BJ (cell line): ENCODE results near the gene STEAP1. TPM values are rescaled to one million over a fixed set of nuclear protein-coding genes. Genes with fewer than 3 reads are reported as not detected.

ENCODE experiments used
- CTCF ChIA-PET: fragments of 350-600 bp; formaldehyde crosslinking; extraction: SDS; loops from one replicate; lab custom pipeline; 2021; ENCODE audit warnings: antibody characterized with exemption, inconsistent platforms; lab: Yijun Ruan, JAX
- POLR2A ChIA-PET: fragments of 300-600 bp; sonication (Branson Sonifier 250); formaldehyde crosslinking; extraction: SDS; loops from one replicate; lab custom pipeline; 2021; ENCODE audit warnings: antibody characterized with exemption; lab: Charles Lee
- DNase-seq: peaks from one replicate; pipeline ENCODE4 v3.0.0-alpha.2; 2011; ENCODE audit warnings: low read depth
- H3K27me3 ChIP-seq: 2 replicates; pipeline ENCODE4 v1.6.0; 2011; ENCODE audit warnings: low read length; ENCODE audit not compliant: control insufficient read depth, insufficient read depth
- H3K36me3 ChIP-seq: 2 replicates; pipeline ENCODE4 v1.5.1; 2011; ENCODE audit warnings: low read length; ENCODE audit not compliant: control insufficient read depth, insufficient read depth
- H3K4me3 ChIP-seq: 2 replicates; pipeline ENCODE4 v1.5.1; 2011; ENCODE audit warnings: low read depth, mild to moderate bottlenecking, control low read depth, low read length
- CTCF ChIP-seq: IDR thresholded peaks from 2 replicates; pipeline ENCODE4 v1.5.1; 2011; ENCODE audit warnings: low read depth, mild to moderate bottlenecking, control low read depth, inconsistent platforms, low read length, moderate library complexity; ENCODE audit not compliant: insufficient read depth
- polyA plus RNA-seq: library from polyadenylated mRNA; depleted of rRNA; stranded (reverse); fragments of >200 nt; gene quantifications from 2 replicates; pipeline ENCODE4 v1.2.3, GENCODE V29; 2011

The STEAP1 gene
- polyA plus RNA-seq, 1 experiment = 2.7 TPM

- Histone ChIP-seq H3K36me3 (no peaks in the 10 kb centered on the region), H3K4me3 (no peak overlapping the region), H3K27me3 (no peaks in the 10 kb centered on the region)
- ChIA-PET POLR2A (no interaction called here), CTCF (interaction anchor here (1.8 to 3.7 kb wide), 2 partner anchors 13 to 16 kb away, joined by 4 to 20 read pairs; partner anchors contain the start of gene STEAP2)
- DNase-seq = no peak
- TF ChIP-seq CTCF = no peak
Observed at GRCh38 chr7:90194911-90195809, 40.9 kb downstream of the STEAP1 start.

GRCh38 chr7:90201500-90202195, 47.4 kb downstream of the STEAP1 start:
- CTCF ChIA-PET = no interaction called here
- H3K36me3 ChIP-seq = no peaks in the 10 kb centered on the region
- POLR2A ChIA-PET = no interaction called here
- H3K4me3 ChIP-seq = no peak overlapping the region
- no peaks in the 10 kb centered on the region for H3K27me3 ChIP-seq
- no peak for TF ChIP-seq CTCF
- DNase-seq = no peak

- POLR2A ChIA-PET = no interaction called here
- Histone ChIP-seq H3K27me3 (no peaks in the 10 kb centered on the region), H3K4me3 (no peak overlapping the region), H3K36me3 (no peaks in the 10 kb centered on the region)
- no peak for DNase-seq
- CTCF ChIA-PET = interaction anchor here (1.2 to 1.5 kb wide), 2 partner anchors 11 to 14 kb away, joined by 3 to 4 read pairs; no protein-coding TSS in a partner anchor
- no peak for TF ChIP-seq CTCF
Observed at GRCh38 chr7:90207956-90208355, 53.7 kb downstream of the STEAP1 start.

DNA sequence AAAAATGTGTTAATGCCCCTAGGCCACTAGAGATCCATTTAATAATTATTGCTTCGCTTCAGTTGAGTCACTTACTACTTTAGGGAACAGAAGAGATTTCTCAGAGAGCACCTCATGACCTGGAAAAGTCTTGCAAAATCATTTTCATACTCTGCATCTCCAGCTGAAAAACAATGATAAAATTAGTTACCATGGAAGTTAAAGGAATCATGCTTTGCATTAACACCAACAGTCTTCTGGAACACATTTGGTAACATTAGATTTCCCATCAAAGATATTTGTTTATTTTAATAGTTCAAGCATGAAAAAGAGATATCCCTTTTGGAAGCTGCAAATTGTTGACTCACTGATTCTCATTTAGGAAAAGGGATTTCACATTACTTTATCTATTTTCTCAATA, 55.5 kb downstream of the STEAP1 start:
- TF ChIP-seq CTCF = no peak
- no peak for DNase-seq
- no peaks in the 10 kb centered on the region for H3K36me3 ChIP-seq
- CTCF ChIA-PET = no interaction called here
- H3K27me3 ChIP-seq = no peaks in the 10 kb centered on the region
- H3K4me3 ChIP-seq = no peak overlapping the region
- POLR2A ChIA-PET = no interaction called here

- no peak overlapping the region for H3K4me3 ChIP-seq
- ChIA-PET POLR2A (no interaction called here), CTCF (interaction anchor here (0.7 to 2.1 kb wide), 2 partner anchors 9 to 14 kb away, joined by 3 to 20 read pairs; no protein-coding TSS in a partner anchor)
Observed at GRCh38 chr7:90210475-90210874, 56.2 kb downstream of the STEAP1 start.

More at GRCh38 chr7:90210475-90210874, 56.2 kb downstream of the STEAP1 start:
- no peak for DNase-seq
- TF ChIP-seq CTCF = no peak
- Histone ChIP-seq H3K27me3 (no peaks in the 10 kb centered on the region), H3K36me3 (no peaks in the 10 kb centered on the region)
